Tibial nerve (tissue), 3 donors: ENCODE measurements around the gene PCDHB7.
"Not testable (repeated sequence)": the region's sequence is repeated elsewhere in the genome, so short reads cannot be mapped to it uniquely, and the experiment has no call there.

Source experiments
- POLR2A ChIP-seq, 2 donors: fragments of 450-650 bp; IDR thresholded peaks; one replicate each; pipeline ENCODE4 v1.6.1; 2017; ENCODE audit warnings: antibody characterized with exemption in 2 of 2, mild to moderate bottlenecking in 2 of 2, moderate library complexity in 2 of 2
- TF ChIP-seq, protein P1 (sequence below), 5 experiments: fragments of 200-600 bp in 3 of 5; fragments of 450-650 bp in 2 of 5; sonication (generic) in 3 of 5; IDR thresholded peaks; one replicate each; pipeline ENCODE4 v1.5.1; 2016 to 2019; ENCODE audit warnings: antibody characterized with exemption in 5 of 5, mild to moderate bottlenecking in 3 of 5, moderate library complexity in 2 of 5

DNA sequence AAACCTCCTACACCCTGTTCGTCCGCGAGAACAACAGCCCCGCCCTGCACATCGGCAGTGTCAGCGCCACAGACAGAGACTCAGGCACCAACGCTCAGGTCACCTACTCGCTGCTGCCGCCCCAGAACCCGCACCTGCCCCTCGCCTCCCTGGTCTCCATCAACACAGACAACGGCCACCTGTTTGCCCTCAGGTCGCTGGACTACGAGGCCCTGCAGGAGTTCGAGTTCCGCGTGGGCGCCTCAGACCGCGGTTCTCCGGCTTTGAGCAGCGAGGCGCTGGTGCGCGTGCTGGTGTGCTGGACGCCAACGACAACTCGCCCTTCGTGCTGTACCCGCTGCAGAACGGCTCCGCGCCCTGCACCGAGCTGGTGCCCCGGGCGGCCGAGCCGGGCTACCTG is 15.1 kb upstream of the PCDHB7 start:
- TF ChIP-seq, protein P1, sequence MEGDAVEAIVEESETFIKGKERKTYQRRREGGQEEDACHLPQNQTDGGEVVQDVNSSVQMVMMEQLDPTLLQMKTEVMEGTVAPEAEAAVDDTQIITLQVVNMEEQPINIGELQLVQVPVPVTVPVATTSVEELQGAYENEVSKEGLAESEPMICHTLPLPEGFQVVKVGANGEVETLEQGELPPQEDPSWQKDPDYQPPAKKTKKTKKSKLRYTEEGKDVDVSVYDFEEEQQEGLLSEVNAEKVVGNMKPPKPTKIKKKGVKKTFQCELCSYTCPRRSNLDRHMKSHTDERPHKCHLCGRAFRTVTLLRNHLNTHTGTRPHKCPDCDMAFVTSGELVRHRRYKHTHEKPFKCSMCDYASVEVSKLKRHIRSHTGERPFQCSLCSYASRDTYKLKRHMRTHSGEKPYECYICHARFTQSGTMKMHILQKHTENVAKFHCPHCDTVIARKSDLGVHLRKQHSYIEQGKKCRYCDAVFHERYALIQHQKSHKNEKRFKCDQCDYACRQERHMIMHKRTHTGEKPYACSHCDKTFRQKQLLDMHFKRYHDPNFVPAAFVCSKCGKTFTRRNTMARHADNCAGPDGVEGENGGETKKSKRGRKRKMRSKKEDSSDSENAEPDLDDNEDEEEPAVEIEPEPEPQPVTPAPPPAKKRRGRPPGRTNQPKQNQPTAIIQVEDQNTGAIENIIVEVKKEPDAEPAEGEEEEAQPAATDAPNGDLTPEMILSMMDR (IDR thresholded peaks at IDR 0.05), result not testable (repeated sequence)
- TF ChIP-seq POLR2A (IDR thresholded peaks at IDR 0.05), result not testable (repeated sequence)
